GM23338 (cell line): ENCODE measurements around the gene PALMD.

Source experiments
- CREB1 ChIP-seq: fragments of 250-450 bp; sonication (Bioruptor Pico); IDR thresholded peaks from 2 replicates; pipeline ENCODE4 v1.5.0; 2020; ENCODE audit warnings: low read depth, mild to moderate bottlenecking, moderate library complexity
- EZH2 ChIP-seq: fragments of 200-600 bp; sonication (generic); IDR thresholded peaks from one replicate; pipeline ENCODE4 v1.8.0; 2017; ENCODE audit warnings: antibody characterized with exemption, mild to moderate bottlenecking, low read depth; ENCODE audit not compliant: unreplicated experiment
- EZH2phosphoT487 ChIP-seq: fragments of 200-600 bp; sonication (generic); IDR thresholded peaks from one replicate; pipeline ENCODE4 v1.8.1; 2018; ENCODE audit warnings: antibody characterized with exemption; ENCODE audit not compliant: unreplicated experiment
- JUNB ChIP-seq: IDR thresholded peaks from one replicate; pipeline ENCODE4 v1.6.1; 2016; ENCODE audit warnings: antibody characterized with exemption; ENCODE audit not compliant: unreplicated experiment
- POLR2AphosphoS5 ChIP-seq: IDR thresholded peaks from 2 replicates; pipeline ENCODE4 v1.6.1; 2016; ENCODE audit warnings: antibody characterized with exemption, low read depth
- ZNF114 ChIP-seq: fragments of 250-450 bp; sonication (Bioruptor Pico); IDR thresholded peaks from 2 replicates; pipeline ENCODE4 v1.5.0; 2020; ENCODE audit warnings: mild to moderate bottlenecking, moderate library complexity
- ZNF331 ChIP-seq: fragments of 250-450 bp; sonication (Bioruptor Pico); IDR thresholded peaks from 2 replicates; pipeline ENCODE4 v1.5.0; 2020; ENCODE audit warnings: low read depth, mild to moderate bottlenecking, moderate library complexity
- TF ChIP-seq, protein P1 (sequence below), 2 experiments: fragments of 200-600 bp in 1 of 2; sonication (generic) in 1 of 2; conservative IDR thresholded peaks; 2 replicates each; pipeline versions ENCODE4 v1.5.1 to v1.6.1; 2016 to 2017; ENCODE audit warnings: antibody characterized with exemption in 2 of 2, low read depth in 2 of 2, mild to moderate bottlenecking in 2 of 2, moderate library complexity in 1 of 2
- TF ChIP-seq, protein P2 (sequence below): fragments of 250-450 bp; sonication (Bioruptor Pico); IDR thresholded peaks from 2 replicates; pipeline ENCODE4 v1.5.0; 2020; ENCODE audit warnings: mild to moderate bottlenecking, moderate library complexity
- TF ChIP-seq, protein P3 (sequence below): IDR thresholded peaks from one replicate; pipeline ENCODE4 v1.6.1; 2018; ENCODE audit warnings: antibody characterized with exemption; ENCODE audit not compliant: unreplicated experiment
- TF ChIP-seq, protein P4 (sequence below): IDR thresholded peaks from 2 replicates; pipeline ENCODE4 v1.6.1; 2016; ENCODE audit warnings: antibody characterized with exemption

DNA sequence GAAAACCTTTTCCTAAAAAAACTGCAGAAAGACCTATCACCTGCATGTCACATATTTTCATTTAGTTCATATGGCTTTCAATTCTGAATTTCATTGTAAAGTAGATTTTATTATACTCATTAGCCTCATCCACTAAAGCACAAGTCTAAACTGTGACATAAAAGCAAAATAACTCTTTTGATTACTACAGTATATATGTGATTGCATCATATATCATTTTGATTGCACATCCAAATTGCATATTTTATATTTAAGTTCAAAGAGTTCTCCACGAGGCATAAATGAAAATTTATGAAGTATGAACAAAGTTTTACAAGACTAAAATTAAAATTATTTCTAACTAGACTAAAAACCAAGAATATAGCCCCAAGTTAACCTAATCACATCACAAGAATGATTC is 19.3 kb downstream of the PALMD start:
- TF ChIP-seq, protein P1, sequence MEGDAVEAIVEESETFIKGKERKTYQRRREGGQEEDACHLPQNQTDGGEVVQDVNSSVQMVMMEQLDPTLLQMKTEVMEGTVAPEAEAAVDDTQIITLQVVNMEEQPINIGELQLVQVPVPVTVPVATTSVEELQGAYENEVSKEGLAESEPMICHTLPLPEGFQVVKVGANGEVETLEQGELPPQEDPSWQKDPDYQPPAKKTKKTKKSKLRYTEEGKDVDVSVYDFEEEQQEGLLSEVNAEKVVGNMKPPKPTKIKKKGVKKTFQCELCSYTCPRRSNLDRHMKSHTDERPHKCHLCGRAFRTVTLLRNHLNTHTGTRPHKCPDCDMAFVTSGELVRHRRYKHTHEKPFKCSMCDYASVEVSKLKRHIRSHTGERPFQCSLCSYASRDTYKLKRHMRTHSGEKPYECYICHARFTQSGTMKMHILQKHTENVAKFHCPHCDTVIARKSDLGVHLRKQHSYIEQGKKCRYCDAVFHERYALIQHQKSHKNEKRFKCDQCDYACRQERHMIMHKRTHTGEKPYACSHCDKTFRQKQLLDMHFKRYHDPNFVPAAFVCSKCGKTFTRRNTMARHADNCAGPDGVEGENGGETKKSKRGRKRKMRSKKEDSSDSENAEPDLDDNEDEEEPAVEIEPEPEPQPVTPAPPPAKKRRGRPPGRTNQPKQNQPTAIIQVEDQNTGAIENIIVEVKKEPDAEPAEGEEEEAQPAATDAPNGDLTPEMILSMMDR (conservative IDR thresholded peaks at IDR 0.05; ENCODE audit: low read depth in 2 of 2), result no peak
- TF ChIP-seq EZH2, result no peak
- TF ChIP-seq, protein P2, sequence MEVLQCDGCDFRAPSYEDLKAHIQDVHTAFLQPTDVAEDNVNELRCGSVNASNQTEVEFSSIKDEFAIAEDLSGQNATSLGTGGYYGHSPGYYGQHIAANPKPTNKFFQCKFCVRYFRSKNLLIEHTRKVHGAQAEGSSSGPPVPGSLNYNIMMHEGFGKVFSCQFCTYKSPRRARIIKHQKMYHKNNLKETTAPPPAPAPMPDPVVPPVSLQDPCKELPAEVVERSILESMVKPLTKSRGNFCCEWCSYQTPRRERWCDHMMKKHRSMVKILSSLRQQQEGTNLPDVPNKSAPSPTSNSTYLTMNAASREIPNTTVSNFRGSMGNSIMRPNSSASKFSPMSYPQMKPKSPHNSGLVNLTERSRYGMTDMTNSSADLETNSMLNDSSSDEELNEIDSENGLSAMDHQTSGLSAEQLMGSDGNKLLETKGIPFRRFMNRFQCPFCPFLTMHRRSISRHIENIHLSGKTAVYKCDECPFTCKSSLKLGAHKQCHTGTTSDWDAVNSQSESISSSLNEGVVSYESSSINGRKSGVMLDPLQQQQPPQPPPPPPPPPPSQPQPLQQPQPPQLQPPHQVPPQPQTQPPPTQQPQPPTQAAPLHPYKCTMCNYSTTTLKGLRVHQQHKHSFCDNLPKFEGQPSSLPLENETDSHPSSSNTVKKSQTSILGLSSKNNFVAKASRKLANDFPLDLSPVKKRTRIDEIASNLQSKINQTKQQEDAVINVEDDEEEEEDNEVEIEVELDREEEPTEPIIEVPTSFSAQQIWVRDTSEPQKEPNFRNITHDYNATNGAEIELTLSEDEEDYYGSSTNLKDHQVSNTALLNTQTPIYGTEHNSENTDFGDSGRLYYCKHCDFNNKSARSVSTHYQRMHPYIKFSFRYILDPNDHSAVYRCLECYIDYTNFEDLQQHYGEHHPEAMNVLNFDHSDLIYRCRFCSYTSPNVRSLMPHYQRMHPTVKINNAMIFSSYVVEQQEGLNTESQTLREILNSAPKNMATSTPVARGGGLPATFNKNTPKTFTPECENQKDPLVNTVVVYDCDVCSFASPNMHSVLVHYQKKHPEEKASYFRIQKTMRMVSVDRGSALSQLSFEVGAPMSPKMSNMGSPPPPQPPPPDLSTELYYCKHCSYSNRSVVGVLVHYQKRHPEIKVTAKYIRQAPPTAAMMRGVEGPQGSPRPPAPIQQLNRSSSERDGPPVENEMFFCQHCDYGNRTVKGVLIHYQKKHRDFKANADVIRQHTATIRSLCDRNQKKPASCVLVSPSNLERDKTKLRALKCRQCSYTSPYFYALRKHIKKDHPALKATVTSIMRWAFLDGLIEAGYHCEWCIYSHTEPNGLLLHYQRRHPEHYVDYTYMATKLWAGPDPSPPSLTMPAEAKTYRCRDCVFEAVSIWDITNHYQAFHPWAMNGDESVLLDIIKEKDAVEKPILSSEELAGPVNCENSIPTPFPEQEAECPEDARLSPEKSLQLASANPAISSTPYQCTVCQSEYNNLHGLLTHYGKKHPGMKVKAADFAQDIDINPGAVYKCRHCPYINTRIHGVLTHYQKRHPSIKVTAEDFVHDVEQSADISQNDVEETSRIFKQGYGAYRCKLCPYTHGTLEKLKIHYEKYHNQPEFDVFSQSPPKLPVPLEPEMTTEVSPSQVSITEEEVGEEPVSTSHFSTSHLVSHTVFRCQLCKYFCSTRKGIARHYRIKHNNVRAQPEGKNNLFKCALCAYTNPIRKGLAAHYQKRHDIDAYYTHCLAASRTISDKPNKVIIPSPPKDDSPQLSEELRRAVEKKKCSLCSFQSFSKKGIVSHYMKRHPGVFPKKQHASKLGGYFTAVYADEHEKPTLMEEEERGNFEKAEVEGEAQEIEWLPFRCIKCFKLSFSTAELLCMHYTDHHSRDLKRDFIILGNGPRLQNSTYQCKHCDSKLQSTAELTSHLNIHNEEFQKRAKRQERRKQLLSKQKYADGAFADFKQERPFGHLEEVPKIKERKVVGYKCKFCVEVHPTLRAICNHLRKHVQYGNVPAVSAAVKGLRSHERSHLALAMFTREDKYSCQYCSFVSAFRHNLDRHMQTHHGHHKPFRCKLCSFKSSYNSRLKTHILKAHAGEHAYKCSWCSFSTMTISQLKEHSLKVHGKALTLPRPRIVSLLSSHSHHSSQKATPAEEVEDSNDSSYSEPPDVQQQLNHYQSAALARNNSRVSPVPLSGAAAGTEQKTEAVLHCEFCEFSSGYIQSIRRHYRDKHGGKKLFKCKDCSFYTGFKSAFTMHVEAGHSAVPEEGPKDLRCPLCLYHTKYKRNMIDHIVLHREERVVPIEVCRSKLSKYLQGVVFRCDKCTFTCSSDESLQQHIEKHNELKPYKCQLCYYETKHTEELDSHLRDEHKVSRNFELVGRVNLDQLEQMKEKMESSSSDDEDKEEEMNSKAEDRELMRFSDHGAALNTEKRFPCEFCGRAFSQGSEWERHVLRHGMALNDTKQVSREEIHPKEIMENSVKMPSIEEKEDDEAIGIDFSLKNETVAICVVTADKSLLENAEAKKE (CRISPR knock-in tag), result no peak
- no peak for TF ChIP-seq POLR2AphosphoS5
- no peak for TF ChIP-seq JUNB
- TF ChIP-seq, protein P3, sequence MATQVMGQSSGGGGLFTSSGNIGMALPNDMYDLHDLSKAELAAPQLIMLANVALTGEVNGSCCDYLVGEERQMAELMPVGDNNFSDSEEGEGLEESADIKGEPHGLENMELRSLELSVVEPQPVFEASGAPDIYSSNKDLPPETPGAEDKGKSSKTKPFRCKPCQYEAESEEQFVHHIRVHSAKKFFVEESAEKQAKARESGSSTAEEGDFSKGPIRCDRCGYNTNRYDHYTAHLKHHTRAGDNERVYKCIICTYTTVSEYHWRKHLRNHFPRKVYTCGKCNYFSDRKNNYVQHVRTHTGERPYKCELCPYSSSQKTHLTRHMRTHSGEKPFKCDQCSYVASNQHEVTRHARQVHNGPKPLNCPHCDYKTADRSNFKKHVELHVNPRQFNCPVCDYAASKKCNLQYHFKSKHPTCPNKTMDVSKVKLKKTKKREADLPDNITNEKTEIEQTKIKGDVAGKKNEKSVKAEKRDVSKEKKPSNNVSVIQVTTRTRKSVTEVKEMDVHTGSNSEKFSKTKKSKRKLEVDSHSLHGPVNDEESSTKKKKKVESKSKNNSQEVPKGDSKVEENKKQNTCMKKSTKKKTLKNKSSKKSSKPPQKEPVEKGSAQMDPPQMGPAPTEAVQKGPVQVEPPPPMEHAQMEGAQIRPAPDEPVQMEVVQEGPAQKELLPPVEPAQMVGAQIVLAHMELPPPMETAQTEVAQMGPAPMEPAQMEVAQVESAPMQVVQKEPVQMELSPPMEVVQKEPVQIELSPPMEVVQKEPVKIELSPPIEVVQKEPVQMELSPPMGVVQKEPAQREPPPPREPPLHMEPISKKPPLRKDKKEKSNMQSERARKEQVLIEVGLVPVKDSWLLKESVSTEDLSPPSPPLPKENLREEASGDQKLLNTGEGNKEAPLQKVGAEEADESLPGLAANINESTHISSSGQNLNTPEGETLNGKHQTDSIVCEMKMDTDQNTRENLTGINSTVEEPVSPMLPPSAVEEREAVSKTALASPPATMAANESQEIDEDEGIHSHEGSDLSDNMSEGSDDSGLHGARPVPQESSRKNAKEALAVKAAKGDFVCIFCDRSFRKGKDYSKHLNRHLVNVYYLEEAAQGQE, result no peak
- TF ChIP-seq ZNF114 (CRISPR knock-in tag), result no peak
- TF ChIP-seq EZH2phosphoT487, result no peak
- no peak for TF ChIP-seq CREB1 (CRISPR knock-in tag)
- TF ChIP-seq ZNF331 (CRISPR knock-in tag), result no peak
- TF ChIP-seq, protein P4, sequence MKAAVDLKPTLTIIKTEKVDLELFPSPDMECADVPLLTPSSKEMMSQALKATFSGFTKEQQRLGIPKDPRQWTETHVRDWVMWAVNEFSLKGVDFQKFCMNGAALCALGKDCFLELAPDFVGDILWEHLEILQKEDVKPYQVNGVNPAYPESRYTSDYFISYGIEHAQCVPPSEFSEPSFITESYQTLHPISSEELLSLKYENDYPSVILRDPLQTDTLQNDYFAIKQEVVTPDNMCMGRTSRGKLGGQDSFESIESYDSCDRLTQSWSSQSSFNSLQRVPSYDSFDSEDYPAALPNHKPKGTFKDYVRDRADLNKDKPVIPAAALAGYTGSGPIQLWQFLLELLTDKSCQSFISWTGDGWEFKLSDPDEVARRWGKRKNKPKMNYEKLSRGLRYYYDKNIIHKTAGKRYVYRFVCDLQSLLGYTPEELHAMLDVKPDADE, result no peak
